HG03175 (cell line): Measurements from ENCODE around the gene MIPOL1.

ENCODE experiments used
- ATAC-seq: cut with Tn5 transposase; IDR thresholded peaks from one replicate; pipeline ENCODE4 v1.9.1; 2021; ENCODE audit warnings: mild to moderate bottlenecking, moderate library complexity; ENCODE audit not compliant: unreplicated experiment

Gene MIPOL1

DNA sequence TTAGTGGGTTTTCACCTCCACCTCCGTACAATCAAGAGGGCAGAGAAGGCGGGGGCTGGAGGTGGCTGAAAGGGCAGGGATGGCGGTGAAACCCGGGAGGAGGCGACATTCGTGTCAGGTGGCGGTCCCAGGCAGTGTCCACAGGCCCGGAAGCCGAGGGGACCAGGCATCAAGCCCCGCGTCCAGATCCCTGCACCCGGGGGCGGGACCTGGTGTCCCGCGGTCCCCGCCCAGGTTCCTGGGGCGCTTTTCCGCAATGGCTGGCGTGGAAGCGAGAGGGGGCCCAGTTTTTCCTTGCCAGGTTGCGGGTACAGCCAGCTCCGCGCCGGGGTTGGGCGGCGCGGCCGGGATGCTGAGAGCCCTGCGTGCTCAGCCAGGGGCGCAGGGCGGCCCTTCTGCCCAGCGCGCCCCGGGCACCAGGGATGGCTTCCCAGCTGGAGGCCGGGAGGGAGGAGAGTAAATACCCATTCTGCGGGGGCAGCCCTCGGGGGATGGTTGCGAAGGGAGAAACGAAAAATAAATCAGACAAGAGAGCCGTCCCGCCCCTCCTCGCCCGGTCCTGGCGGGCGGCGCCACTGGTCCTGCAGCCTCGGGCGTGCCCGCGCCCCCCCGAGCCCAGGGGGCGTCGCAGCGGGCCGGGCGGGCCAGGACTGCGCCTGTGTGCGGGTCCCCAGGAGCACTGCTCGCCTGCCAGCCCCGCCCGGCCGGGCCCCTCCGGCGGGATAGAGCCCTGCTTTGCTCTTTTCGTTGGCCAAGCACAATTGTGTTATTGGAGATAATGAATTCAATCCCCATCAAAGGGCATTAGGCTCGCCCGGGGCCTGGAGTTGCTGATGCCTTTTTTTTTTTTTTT, 385.8 kb downstream of the MIPOL1 start:
- ATAC-seq: no peak

DNA sequence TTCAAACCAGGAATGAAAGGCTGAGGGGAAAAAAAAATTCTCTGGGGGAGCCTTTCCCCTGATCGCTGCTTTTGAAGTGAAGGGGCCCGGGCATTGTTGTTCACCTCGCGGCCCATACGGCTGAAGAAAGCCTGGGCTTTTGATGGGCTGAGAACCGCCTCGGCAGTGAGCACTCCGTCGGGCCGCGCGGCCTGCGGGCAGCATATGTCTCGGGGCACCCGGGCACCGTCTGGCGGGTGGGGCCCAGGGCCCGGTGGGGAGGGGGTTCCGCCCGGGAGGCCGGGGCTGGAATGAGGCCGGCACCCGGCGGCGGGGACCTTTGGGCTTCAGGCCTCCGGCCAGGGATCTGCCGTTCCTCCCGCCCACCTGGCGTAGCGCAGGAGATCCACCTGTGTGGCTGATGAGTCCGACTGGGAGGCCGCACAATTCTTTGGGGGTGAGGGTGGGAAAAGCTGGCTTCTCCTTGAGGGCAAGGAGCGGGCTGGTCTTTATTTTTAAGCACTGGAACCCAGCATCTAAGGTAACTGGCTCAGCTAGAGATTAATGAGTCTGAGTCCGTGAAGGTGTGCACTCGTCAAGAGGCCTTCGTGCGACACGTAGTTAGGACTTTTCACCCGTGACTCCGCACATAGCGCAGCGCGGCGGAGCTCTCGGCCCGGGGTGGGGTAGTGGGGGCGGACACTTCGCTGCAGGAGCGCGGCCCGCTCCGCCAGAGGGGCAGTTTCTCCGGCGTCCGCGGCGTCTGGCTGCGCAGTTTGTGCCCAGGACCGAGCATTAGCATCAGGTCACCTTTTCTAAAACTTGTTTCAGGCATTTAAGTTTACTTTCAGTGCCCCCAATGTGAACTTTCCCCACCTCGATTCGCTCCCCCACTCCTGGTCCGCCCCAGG, 386.7 kb downstream of the MIPOL1 start:
- ATAC-seq: no peak

DNA sequence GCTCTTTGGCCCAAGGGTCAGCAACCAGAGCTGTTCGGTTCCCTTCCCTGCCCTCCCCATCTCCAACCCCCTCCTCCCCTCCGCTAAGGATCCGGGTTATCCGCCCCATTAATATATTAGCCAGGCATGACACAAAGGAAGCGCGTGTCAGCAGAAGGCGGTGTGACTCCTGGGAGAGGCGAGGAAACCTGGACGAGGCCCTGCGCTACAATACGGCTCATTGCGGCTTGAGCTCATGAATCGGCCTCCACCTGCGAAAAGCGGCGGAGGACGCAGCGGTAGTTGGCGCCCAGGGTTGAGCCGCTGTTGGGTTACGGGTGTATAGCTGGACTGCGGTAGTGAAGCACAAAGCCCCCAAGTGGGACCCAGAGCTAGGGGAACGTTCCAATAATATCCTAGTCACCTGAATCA, 387.4 kb downstream of the MIPOL1 start:
- ATAC-seq: no peak

DNA sequence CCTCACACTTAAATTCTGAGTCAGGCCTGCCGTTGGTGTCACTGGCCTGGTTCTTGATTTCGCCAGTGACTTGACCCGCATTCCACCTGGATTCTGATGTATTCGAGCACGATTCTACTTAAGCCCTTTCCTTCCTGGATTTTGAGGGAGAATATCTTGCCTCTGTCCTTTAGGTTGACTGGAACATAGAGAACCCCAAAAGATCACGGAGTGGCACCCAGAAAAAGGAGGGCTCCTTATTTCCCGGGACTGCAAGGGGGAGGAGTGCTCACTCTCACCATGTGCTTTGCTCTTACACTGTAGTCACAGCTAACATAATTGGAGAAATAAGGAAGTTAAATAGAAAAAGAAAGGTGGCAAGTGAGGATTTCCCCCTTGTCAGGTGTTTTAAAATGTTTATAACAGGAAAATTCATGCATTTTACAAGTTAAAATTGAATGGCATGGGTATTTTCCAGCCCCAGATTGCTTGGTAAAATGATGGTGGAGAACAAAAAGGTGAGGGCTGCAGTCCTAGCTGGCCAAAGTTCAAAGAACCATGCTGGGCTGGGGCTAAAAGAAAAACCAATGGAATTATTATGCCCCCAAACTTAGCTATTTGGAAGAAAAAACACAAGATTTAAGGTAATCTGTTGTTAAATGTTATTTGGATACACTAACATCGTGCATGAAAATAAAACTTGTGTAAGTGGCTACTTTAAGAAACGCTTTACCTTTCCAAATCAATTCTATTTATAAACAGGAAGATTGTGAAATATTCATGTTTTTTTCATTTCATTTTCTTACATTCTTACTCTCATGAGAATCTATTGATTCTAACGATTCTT, 388.4 kb downstream of the MIPOL1 start:
- ATAC-seq: no peak

DNA sequence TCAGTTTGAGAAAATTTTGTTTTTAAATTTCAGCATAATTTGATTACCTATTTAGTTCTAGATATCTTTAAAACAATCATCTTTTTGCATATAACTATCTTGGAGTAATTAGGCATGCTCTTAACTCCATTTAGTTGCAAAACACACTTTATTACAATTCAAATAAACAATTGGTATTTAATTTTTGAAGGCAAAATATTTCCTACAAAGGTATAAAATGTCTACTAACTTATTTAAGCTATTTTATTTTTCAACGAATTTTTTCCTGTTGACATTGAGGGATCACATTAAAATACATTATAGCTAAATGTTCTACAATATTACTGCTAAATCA, 389.0 kb downstream of the MIPOL1 start:
- ATAC-seq: no peak

DNA sequence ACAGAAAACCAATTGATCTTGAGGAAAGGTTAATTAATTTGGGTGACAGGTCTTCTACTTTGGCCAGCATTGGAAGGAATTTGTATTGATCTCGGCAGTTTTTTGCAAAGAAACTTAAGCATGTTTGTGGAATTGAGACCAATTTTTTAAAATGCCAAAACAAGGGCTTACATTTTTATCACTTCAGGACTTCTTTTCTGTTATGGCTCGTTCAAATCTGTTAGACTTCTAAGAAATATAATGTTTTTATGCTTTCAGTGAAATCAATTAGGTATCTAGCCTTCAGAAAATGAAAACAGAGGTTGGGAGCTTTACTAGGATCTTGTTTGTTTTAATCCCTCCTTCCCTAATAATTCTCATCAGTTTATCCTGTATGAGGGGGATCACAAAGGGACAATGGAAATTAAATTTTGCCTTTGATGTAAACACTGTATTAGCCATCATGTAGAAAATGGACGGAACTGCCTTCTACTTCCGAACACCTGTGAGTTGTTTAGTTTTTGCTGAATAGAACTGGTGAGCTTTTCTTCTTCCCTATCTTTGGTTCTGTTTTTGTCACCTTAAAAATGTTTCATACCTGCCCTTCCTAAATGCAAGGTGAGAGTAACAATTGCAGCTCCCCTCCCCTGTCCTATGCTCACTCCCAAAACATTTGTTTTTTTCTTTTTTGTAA, 389.5 kb downstream of the MIPOL1 start:
- no peak for ATAC-seq

DNA sequence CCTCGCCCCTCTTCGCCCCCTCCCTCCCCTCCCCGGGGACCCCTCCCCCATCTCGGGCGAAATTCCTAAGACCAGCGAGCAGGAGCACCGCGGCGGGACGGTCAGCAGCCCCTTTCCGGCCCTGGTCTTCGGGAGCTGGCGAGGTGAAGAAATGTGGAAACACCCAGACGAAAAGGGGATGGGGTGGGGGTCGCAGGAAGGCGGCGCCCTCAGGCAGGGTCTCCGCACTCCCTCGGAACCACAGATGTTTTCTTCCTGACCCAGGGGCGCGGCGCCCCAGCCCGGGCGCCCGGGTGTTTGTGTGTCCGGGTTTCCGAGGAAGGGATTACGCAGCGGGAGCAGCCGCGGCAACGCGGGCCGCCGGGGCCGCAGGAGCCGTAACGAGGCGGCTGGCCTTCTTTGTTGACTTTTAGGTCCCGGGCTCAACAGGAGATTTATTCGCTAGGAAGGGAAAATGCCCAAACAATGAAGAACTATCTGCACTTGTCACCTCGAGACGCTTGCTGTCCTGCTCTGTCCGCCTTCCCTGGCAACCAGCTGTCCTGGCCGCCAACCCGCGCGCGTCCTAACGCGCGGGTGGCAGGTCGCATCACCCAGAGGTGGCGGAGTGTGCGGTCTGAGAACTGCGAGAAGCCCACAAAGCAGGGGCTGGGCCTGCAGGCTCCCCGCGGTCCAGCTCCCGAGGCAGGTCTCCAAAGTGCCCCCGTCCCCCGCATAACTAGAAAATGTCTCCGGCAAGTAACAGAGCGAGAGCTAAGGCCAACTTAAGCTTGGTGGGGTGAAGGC, 390.3 kb downstream of the MIPOL1 start:
- no peak for ATAC-seq

DNA sequence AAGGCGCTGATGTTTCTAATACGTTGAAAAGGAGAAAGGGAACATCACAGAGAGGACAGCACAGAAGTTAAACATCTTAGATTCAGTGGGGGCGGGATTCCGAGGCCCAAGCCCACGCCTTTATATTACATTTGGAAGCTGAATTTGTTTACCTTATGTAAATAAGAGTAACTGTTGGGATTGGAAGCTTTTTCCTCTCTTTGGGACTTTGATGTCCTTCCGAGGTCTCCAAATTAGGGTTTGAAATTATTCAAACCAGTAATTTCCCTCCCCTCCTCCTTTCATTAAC, 390.9 kb downstream of the MIPOL1 start:
- ATAC-seq: no peak

DNA sequence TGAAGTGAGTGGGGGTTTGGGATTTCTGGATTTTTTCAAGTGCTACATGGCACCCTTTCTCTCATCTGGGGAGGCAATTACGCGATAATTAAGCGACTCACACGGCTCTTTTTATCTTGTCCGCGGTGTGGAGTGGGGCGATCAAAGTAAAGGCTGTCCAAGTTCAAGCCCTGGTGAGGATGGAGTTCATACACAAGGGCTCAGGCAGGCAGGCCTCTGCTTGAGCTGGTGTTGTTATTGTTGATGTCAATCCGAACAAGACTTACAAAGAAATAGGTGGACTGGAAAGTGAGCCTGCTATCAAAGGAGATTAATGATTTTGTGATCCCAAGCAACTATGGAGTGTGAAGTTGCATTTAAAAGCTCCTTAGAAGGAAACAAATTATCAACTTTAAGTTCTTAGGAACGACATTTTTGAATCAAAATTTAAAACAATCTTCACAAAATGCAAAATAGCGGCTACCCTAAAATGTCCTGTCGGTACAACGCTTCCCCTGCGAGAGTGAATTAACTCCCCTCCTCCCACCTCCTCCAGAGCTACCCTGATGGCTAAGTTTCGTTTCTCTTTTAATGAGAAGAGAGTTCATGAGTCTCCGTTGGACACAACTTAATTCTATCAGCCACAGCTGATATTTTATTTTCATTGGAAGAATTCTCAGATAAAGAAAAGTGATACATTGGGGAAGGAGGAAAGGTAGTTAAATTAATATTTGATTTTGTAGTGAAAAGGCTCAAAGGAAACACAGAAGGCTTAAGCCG, 391.4 kb downstream of the MIPOL1 start:
- ATAC-seq: no peak

DNA sequence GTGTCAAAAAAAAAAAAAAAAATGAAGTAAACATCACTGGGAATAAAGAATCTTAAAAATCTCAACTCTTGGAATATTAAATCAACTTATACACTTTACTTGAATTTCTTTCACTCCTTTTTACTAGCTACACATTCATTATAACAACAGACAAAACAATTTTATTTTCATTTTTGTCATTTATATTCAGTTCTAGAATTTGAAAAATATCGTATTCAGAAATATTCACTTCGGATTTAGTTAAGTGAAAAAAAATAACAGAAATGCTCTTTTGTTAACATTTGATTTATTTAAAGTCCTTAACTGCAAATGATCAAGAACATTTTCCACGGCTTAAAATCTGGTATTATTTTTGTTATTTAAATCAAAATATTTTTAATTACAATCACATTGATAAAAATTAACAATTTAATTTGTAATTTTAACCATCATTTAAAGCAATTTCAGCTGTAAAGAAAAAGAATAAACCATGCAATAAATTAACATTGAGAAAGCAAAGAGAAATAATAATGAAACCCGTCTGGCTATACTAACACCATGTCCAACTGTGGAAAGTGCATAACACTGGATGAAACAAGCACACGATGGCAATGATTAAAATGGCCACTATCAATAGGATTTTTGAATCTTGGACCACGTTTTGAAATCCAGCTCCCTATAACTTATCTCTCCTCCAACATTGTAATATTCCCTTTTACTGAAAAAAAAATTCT, 392.1 kb downstream of the MIPOL1 start:
- ATAC-seq: no peak

DNA sequence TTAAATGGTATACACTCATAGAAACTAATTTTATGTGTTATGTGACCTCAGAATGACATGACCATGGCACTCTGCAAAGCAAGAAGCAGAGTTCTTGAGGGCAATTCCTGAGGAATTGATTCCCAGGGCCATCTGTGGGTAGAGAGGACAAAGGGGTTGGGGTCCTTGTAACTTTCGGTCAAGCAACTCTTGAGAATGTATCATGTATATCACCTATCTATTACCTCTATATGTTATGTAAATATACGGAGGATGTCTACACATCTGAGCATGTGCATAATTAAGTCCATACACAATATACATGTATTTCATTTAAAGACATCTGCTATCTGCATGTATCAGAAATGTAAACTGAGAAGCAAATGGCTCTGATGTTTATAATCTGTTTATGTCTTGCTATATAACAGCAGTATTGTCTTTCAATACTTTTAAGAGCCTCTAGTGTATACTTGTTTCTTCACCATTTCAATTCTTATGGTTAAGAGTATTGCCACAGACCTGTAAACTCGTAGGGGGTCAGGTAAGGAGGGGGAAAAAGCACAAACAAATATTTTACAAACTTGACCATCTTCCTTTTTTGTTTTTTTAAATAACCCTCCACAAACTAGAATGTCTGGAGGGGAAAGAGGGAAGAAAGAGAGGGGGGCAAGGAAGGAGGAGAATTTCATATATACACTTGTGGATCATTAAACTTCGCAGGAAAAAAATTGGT, 392.8 kb downstream of the MIPOL1 start:
- ATAC-seq: no peak

DNA sequence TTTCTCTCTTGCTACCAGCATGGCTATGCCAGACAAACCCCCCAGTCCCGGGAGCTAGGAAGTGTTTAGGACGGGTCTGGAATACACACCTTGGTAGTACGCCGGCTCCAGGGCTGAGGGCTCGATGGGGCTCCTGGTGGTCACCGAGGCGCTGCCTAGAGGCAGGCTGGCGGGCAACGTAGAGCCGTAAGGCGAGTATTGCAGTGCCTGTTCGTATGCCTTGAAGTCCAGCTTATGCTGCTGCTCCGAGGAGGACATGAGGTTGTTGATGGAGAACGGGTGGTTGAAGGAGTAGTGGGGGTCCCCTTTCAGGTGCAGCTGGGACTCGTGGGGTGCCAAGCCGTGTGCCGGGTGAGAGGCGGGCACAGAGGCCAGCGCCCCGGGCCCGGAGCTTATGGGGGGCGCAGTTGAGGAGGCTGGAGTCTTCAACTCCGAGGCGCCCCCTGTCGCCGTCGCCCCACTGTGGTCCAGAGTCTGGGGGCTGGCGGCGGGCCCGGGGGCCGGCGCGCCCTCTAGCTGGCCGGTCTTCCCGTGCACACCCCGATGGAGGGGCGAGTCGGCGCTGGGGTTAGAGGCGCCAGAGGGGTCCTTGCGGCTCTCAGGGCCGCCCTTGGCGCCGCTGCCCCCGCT, 393.7 kb downstream of the MIPOL1 start:
- ATAC-seq: no peak

DNA sequence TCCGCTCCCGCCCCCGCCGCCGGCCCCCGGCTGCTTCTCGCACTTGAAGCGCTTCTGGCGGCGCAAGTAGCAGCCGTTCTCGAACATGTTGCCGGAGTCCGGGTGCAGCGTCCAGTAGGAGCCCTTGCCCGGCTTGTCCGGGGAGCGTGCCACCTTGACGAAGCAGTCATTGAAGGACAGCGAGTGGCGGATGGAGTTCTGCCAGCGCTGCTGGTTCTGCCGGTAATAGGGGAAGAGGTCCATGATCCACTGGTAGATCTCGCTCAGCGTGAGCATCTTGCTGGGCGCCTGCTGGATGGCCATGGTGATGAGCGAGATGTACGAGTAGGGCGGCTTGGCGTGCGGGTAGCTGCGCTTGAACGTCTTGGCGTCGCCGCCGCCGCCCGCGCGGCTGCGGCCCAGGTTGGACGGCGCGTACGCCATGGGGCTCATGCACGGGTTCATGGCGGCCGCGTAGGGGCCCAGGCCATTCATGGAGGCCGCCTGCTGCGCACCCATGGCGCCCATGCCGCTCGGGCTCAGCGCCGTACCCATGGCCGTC, 394.3 kb downstream of the MIPOL1 start:
- no peak for ATAC-seq

DNA sequence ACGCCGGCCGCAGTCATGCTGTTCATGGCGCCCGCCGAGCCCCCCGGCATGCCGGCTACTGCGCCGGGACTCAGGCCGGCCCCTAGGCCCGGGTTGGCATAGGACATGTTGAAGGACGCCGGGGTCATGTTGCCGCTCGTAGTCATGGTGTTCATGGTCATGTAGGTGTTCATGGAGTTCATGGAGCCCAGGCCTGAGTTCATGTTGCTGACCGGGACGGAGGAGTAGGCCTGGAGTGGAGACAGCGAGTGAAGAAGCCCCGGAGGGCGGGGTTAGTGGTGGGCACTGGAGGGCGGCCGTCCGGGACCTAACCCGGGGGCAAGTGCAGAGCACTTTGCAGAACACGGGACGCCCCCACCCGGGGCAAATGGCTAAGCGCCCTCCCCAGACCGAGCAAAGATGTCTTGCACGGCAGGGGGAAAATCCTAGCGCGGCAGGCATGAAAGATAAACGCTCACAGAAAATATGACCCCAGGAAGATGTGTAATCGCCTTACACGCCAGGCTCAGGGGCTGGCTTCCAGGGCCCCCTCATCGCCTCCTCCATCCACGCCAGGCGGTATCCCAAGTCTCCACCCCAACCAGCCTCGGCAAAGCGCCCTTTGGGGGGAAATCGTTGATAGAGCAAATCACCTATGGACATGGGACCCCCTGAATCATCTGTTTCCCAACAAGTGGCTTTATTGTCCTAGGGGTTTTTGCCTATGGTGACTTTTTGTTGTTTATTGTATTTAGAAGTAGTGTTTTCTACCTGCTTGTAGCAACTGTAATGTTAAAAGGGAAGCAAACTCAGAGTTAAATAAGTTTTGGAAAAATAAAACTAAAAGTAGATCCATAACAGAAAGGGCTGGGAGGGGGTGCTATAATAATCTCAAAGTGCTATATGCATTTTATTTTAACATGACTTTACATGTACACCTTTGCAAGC, 395.0 kb downstream of the MIPOL1 start:
- no peak for ATAC-seq

DNA sequence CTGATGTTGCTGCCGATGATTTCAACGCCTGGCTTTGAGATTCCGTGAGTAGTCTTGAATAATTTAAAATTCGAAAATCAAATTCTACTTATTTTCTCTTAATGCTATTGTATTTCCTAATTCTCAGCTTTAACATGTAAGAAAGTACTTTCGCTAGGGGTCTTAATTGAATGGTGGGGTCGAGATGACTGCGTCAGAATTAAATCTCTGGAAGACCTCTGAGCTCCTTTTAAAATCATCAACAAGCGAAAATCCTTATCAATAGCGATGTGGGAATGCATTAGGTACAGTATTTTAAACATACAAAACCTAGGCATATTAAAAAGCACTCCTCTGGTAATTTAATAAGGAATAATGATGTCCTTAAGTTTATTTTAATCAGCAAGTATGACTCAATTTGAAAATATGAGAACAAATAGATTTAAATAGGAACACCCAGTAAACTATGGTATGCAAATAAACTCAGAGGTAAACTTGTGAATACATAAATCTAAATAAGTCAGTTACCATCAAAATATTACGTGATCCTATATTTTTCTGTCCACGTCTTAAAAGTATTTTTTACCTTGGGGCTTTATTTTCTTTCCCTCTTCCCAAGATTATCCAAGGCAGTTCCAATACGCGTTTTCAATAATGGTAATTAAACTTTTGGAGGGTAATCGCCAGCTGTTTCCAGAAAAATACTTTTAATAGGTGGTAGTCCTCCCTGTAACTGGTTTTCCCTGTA, 395.9 kb downstream of the MIPOL1 start:
- ATAC-seq: no peak
